GM19468 (cell line): ENCODE measurements around the gene RHOJ.

Source experiments
- ATAC-seq: cut with Tn5 transposase; IDR thresholded peaks from one replicate; pipeline ENCODE4 v1.9.1; 2021; ENCODE audit warnings: mild to moderate bottlenecking, moderate library complexity, moderate number of reproducible peaks; ENCODE audit not compliant: unreplicated experiment; ENCODE audit errors: extremely low read depth

Gene RHOJ

DNA sequence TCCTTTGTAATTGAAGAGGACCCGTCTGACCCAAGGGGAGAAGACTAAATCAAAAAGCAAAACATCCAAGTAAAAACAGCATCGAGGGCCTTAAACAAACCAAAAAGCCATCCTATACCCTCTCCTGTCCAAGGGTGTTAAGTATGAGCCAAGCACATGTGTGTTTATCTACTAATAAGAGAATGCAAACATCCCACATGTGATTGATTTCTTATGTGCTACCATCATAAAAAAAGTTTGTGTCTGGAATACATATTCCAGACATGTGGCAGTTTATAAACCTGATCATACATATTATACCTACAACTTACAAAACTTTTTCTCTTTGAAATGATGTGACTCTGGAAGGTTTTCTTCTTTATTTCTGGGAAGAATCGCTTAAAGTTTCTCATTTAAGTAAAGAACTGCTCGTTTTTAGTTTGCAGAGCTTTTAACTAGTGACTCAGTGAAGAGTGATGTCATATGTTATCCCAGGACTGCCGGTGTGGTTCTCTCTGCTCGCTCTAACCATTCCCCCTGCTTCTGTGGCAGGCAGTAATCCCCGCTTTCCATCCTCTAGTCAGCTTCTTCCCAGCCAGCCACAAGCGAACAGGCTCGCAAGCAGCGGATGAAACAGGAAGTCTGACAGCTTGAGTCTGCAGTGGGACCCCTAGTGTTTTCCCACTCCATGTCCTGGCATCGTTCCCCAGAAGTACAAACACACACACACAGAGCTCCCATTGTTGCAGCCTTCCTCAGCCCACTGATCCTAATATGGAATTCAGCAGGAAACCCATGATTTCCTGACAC is 431 bp upstream of the RHOJ start:
- ATAC-seq, result no peak

DNA sequence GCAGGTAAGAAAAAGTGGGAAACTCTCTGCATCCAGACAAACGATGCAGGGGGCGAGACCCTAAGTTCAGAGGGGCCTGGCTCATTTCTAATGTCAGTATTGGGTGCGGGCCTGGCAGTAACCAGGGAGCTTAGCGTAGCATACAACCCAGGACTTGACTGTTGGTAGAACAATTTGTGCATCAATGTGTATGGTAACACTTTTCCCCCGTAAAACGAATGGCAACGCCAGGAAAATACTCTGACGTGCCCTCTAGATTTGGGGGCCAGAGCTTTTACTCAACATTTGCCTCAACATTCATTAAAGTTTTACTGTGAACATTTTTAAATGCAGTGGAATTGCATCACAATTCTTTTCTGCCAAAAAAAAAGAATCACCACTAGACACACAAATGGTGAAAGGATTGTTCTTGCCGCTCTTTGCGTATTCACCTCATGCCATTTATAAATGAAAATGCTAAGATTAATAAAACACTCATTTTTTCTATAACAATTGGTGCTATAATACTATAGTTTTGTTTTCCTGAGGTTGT is 867 bp downstream of the RHOJ start:
- no peak for ATAC-seq

DNA sequence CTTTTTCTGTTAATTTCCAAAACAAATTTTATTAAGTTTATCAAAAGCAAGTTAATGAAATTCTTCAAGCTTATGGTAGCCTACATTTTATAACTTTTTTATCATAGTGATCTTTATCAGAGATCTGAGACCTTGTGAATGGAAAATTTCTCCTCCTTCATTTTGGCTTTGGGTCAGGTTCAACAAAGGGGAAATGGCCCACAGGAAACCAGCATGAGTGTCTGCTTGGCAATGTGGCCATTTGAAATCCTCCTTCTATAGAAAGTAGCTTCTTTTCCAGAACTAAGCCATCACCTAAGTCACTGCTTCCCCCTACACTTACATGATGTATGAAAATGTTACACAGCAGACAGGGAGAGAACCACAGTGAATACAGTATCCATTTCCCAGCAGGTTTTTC is 1.6 kb downstream of the RHOJ start:
- no peak for ATAC-seq

DNA sequence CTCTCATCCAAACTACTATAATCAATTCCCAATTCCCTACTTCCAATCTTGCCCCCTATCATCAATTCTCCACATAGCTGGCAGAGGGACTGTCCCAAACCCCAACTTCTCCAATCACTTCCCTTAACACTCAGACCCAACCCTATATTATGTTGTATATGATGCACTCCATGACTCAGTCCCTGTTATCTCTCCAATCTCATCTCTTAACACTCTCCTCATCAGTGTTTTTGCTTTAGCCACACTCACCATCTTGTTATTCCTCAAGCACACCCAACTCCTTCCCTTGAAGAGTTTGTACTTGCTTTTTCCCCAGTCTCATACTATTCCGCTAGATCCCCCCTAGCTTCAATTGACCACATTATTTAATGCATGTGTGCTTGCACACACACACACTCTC is 4.9 kb downstream of the RHOJ start:
- ATAC-seq, result no peak

DNA sequence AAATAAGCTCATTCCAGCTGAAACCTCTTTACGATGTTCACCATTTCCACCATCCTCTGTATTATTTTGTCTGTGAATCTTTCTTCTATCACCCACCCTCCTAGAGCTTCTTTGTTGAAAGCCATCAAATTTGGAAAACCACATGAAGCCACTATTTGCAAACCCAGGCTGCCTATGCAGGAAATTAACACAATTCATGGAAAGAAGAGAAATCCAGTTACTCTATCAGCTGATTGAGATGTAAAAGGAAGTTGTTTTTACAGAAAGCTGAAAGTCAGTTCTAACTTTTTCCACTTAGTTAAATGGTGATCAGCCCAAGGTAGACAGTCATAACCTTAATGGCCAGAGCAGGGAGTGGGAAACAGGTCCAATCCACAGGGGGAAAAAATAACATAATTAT is 6.6 kb downstream of the RHOJ start:
- ATAC-seq, result no peak

DNA sequence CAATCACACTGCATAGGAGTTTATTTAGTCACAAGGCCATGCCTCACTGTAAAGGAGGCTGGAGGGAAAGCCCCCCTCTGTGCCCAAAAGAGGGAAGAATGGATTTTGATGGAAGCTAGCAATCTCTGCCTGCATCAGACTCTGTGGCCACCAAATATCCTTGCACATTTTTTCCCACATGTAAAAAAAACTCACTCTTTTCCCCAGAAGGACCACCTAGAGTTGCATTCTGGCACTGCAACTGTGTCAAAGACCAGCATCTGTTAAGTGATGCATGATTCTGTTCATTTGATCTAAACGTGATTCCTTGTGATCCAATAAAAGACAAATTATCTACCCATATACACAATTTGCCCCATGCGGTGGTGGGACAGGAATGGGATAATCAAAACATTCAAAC is 8.0 kb downstream of the RHOJ start:
- ATAC-seq, result no peak

DNA sequence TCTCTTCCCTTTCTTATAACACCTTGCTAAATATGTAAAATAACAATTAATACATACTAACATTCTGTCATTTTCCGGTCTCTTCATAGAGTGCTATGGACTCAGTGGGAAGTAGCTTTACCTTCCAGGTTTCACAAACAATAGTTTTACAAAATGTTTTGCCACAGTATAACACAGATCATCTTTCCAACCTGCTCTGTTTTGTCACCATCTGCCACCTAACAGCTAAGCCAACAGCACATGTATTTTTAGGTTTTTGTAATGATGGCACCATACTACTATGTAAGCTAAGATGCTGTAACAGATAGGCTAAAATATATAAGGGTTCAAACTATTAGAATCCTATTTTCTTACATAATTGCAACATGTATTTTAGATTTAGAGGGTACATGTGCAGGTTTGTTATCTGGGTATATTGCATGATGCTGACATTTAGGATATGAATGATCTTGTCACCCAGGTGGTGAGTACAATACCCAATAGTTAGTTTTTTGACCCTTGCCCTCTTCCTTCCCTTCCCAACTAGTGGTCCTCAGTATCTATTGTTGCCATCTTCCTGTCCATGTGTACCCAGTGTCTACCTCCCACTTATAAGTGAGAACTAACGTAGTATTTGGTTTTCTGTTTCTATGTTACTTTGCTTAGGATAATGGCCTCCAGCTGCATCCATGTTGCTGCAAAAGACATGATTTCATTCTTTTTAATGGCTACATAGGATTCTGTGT is 8.7 kb downstream of the RHOJ start:
- ATAC-seq, result no peak

DNA sequence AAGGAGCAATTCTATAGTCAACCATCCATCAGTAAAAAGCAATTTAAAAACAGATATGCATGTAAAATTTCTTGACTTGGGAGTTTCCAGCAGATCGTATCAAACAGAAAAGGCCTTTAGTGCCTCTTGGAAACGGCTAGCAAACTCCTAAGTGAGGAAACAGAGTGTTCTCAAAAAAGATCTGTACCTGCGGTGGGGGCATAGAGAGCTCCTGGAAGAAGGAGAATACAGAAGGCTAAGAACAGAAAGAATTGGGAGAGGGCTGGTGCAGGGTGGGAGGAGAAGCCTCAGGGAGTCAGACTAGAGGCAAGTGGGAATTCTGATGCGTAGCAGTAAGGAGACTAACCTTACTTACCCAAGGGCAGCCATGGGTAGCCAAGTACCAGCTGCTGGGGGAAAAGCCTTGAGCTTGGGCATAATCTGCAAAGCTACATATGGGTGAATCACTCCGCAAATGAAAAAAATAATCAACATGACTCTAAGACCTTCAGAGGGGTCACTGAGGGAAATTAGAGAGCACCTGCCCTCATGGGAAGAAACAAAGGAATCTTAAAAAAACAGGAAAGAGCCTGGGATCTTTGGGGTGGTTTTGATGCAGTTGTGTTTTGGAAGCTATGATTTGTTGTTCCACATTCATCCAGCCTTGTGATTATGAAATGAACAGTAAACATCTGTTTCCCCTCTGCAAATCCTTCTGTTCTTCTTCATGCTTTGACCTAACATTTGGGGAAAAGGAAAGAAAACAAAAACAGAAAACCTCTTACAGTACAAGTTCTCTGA is 10.4 kb downstream of the RHOJ start:
- ATAC-seq, result no peak

DNA sequence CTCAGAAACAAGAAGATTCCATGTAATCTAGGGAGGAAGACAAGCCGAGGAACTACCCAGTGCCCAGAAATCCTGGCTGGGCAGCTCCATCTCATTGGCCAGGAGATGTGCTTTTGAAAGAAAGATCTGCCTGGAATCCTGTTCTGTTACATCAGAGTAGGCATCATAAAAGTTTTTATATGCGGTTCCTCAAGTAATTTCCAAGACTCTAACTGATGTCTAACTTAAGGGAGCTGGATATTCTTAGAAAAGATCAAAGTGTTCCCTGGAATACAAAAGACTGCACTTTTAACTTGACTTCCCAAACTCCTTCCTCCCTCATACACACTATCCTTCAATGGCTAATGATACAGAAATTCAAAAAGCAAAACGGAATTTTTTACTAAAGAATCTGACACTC is 16.3 kb downstream of the RHOJ start:
- ATAC-seq, result no peak

DNA sequence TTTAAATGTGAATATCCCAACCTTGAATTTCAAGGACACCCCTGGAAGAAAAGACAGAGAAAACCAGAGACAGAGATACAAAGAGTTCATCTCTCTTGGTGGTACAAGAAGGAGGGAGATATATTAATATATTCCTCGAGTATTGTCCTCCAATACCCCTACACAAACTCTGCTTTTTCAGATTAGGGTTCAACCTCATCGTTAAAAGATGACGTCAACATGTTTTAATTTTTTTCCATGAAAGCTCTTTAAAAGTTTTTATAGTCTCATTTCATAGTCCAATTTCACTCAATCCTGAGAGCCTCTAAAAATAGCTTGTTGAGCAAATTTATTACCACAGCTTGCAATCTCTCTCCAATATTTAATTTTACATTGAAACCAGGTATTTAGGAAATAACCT is 19.4 kb downstream of the RHOJ start:
- no peak for ATAC-seq

DNA sequence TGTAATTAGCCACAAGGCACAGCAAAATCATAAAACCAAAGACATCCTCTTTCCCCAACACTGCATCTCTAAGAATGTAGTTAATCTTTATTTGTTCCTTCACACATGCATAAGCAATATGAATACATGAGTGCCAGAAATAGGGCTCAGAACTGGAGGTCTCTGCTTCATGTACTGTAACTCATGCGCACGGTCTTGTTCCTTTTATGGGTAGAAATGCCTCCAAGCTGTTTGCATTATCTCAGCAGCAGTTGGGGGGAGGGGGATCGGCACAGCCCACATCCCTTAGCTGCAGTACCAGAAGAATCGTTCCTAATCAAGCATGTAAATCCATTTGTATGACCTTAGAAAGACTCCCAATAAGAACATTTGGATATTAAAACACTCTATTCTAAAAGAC is 20.0 kb downstream of the RHOJ start:
- no peak for ATAC-seq

DNA sequence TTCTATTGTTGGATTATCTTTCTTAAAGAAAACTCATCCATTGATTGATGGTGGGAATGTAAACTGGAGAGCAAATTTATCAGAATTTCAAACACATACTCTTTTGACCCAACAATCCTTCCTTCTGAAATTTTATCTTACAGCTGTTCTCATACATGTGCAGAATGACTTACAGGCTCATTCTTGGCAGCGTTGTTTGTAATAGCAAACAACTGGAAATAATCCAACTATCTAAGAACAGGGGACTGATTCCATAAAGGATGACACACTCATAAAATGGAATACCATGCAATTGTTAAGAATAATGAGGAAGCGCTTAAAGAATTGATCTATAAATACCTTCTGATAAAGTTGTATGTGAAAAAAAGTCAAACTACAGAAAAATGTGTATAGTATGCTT is 24.0 kb downstream of the RHOJ start:
- no peak for ATAC-seq

DNA sequence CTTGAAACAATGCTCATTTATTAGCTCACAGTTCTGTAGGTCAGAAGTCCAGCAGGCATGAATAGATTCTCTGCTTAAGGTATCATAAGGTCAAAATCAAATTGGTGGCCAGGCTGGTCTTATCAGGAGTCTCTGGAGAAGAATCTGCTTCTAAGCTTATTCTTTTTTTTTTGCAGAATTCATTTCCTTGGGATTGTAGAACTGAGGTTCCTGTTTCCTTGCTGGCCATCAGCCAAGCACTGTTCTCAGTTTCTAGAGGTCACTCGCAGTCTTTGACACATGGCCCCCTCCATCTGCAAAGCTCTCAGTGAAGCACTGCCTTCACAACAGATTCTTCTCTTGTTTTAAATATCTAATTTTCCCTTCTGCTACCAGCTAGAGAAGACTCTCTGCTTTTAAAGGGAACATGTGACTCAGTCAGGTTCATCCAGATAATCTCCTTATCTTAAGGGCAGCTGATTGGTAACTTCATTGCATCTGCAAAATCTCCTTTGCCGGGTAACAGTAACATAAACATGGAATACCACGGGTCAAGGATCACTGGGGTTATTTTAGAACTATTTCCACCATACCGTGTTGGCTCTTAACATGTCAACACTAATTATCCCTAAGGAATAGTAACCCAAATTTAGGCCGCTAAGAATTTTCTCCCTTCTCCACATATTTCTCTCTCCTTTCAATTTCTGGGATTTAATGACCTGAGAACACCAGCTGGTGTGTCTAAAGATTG is 25.3 kb downstream of the RHOJ start:
- no peak for ATAC-seq

DNA sequence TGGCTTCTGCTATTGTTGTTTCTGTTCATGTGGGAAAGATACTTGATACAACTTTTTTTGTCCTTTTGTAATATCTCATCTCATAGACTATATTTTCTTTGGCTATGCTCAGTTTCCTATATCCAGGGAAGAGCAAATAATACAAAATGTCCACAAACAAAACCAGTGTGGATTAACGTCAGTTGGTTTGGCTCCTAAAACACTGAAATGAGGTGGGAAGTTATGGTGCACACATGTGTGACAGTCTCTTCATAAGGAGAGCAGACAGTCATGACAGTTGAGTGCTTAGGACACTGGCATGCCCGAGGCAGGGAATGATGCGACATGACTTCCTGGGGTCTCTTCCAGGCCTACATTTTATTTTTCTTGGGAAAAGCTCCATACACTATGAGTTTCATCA is 27.5 kb downstream of the RHOJ start:
- no peak for ATAC-seq

DNA sequence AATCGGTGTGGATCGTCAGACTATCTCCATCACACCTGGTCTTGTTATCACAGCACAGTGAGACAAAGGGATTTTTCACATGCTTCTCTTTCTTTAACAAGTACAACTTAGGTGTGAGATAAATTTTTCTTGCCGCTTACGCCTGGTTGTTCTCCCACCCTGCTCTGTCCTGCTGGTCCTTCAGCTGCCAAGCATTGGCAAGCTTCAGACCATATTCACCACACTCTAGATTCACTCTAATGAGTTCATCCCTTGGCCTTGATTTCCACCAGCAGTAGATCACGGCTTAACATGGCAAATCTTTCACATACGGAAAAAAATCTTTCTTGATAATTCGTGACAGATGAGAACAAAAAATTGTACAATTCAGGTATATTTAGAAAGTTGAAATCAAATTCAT is 33.5 kb downstream of the RHOJ start:
- no peak for ATAC-seq

DNA sequence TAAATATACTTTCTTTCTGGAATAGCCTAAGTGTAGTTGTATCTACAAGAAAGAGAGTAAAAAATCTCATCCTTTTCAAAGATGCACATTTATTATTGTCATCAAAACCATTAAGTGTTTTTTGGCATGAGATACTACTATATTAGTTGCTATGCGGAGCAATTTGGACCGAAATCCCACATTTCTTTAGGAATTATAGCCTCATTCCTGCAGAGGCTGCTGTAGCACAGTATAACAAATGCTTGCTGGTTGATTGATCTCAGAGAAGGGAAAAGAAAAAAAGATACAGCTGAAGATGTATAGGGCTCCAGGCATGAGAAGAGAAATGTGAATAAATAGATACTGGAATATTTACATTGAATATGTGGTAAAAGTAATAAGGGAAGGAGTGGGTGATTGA is 36.0 kb downstream of the RHOJ start:
- no peak for ATAC-seq

DNA sequence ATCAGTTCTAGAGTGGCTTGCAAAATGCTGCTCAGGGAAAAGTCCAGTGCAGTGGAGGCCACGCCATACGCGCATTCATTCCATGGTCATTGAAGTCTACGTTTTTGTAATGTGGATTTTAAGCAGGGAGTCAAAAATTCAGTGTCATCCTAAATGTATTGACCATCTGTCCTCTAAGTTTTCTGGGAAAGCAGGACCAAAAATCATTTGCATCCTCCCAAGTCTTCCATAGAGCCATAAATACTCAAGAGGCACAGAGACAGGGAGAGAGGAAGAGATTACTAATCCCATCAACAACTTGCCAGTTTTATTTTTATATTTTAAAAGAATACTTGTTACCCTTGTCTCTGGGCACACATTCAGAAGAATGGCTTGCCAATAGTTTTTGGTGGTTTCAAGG is 36.9 kb downstream of the RHOJ start:
- no peak for ATAC-seq

DNA sequence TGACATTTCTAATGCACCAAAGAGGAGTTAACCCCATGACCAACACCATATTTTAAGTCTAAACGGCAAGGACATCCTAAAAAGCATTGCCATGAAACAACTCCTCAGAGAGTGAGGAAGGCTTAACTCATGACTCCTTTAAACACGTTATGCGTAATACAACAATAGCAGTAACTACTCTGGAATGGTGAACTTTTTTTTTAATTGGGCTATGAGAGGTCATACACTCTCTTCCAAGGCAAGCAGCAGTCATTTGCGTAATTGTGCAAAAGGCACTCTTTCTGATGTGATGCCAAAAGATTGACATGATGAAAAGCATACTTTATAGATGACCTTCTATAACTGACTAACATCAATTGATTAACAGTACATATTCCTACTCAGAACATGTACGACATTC is 39.4 kb downstream of the RHOJ start:
- ATAC-seq, result no peak

DNA sequence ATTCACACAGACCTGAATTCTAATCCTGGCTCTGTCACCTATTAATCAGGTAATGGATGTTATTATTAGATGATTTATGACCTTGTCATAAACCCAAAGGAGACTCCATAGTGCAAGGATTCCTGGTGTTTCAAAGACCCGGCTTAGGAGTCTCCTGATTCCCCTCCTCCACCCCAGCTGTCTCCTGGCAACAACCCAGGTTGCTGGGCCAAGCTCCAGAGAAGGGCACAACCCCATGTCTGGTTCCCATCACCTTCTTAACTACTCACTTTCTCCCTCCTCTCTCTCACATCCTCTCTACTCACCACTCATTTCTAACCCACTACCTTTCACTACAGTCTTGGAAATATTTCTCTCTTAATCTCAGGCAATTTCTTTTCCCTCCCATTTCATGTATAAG is 41.6 kb downstream of the RHOJ start:
- no peak for ATAC-seq

DNA sequence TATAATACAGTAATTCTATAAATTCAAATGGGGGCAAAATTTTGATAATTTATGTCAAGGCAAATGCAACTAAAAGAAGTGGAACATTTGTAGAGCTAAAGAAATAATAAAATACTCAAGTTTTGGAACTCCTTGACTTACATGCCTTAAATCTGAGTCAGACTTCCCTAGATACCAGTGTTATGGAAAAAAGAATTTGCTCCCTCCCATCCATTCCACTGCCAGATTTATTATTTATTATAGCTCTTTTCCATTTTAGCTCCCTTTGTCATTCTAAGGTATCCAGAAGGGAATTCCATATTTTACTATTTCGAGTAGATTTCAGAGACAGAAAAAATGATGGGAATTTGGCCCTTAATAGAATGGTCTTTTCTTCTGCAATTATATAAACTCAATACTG is 44.0 kb downstream of the RHOJ start:
- ATAC-seq, result no peak
